Karpas-422 (cell line): ENCODE results near the gene FAM151A. TPM values are rescaled to one million over a fixed set of nuclear protein-coding genes. Genes with fewer than 3 reads are reported as not detected.

ENCODE experiments used
- DNase-seq: peaks from one replicate; pipeline ENCODE4 v3.0.0-alpha.2; 2015
- H2AFZ ChIP-seq: fragments of 200-600 bp; sonication (generic); 2 replicates; pipeline ENCODE4 v1.6.1; 2014; ENCODE audit warnings: antibody characterized with exemption, low read length, mixed read lengths
- H3K27ac ChIP-seq: fragments of 200-600 bp; sonication (generic); 2 replicates; pipeline ENCODE4 v1.5.1; 2014; ENCODE audit warnings: mild to moderate bottlenecking, low read length, moderate library complexity
- H3K27me3 ChIP-seq: fragments of 200-600 bp; sonication (generic); 2 replicates; pipeline ENCODE4 v1.6.1; 2014; ENCODE audit warnings: low read length, mixed read lengths
- H3K36me3 ChIP-seq: fragments of 200-600 bp; sonication (generic); 2 replicates; pipeline ENCODE4 v1.6.1; 2014; ENCODE audit warnings: low read length, mixed read lengths; ENCODE audit not compliant: insufficient read depth
- H3K4me1 ChIP-seq: fragments of 200-600 bp; sonication (generic); 2 replicates; pipeline ENCODE4 v1.6.1; 2014; ENCODE audit warnings: mild to moderate bottlenecking, low read length, mixed read lengths
- H3K4me2 ChIP-seq: fragments of 200-600 bp; sonication (generic); 2 replicates; pipeline ENCODE4 v1.6.1; 2014; ENCODE audit warnings: low read length, low read depth, mild to moderate bottlenecking; ENCODE audit not compliant: poor library complexity, severe bottlenecking
- H3K4me3 ChIP-seq: fragments of 200-600 bp; sonication (generic); 2 replicates; pipeline ENCODE4 v1.5.1; 2014; ENCODE audit warnings: mild to moderate bottlenecking, antibody characterized with exemption, low read length, mixed read lengths
- H3K79me2 ChIP-seq: fragments of 200-600 bp; sonication (generic); 2 replicates; pipeline ENCODE4 v1.6.1; 2014; ENCODE audit warnings: mild to moderate bottlenecking, low read length, mixed read lengths
- H3K9ac ChIP-seq: fragments of 200-600 bp; sonication (generic); 2 replicates; pipeline ENCODE4 v1.6.0; 2014; ENCODE audit warnings: low read length
- H3K9me2 ChIP-seq: fragments of 200-600 bp; sonication (generic), shearing (Covaris generic); replicated peaks from 2 replicates; pipeline ENCODE4 v1.6.0; 2014; ENCODE audit warnings: mild to moderate bottlenecking, low read length, moderate library complexity; ENCODE audit not compliant: insufficient read depth
- H3K9me3 ChIP-seq: fragments of 300-700, 200-600 bp; sonication (generic); 2 replicates; pipeline ENCODE4 v1.6.1; 2014; ENCODE audit warnings: low read length, mixed read lengths
- H4K20me1 ChIP-seq: fragments of 200-600 bp; sonication (generic); 2 replicates; pipeline ENCODE4 v1.6.1; 2014; ENCODE audit warnings: mild to moderate bottlenecking, antibody characterized with exemption, low read length, low read depth; ENCODE audit not compliant: insufficient read depth
- total RNA-seq: library from RNA; depleted of rRNA; stranded (reverse); fragments of >200 nt; shearing (Covaris generic); gene quantifications from 2 replicates; pipeline ENCODE4 v1.2.3, GENCODE V29; 2014; ENCODE audit warnings: low replicate concordance

The FAM151A gene
- total RNA-seq, 1 experiment from 2014 or later = not detected

DNA sequence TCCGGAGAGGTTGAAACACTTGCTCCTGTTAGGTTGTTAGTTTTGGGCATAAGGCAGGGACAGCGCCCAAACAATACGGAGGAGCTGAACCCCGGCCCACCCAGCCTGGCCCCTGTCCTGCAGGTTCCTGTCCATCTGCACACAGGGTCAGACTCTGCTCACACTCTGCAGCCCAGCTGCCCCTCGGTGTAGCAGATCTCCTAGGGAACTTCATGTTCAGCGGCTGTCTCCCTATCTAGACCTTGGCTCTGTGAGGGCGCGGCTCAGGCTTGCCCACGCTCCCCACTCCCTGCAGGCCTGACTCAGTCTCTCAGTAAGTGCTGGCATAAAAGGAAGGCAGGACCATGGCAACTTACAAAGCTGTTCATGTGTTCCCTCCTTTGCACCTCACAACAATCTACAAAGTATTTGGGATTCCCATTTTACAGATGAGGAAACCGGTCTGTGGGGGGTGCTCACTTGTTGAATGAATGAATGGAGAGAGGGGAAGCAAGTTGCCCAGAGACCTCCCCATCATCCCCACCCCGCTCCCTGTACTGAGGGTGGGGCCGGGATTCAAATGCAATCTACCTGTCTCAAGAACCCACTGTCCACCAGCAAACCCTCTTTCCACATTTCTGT lies 49.1 kb downstream of the FAM151A start:
- no peaks in the 10 kb centered on the region for H3K36me3 ChIP-seq
- H3K79me2 ChIP-seq = no peaks in the 10 kb centered on the region
- DNase-seq = peak; percentile 4
- H3K4me1 ChIP-seq = 0 out of 2 replicates have a peak, but pooled peaks cover 2% of the 10 kb centered on the region
- H3K9ac ChIP-seq = no peak overlapping the region
- H3K4me2 ChIP-seq = no peak overlapping the region
- no peaks in the 10 kb centered on the region for H3K9me2 ChIP-seq
- no peak overlapping the region for H3K4me3 ChIP-seq
- no peaks in the 10 kb centered on the region for H4K20me1 ChIP-seq
- no peaks in the 10 kb centered on the region for H3K27me3 ChIP-seq
- no peak overlapping the region for H3K27ac ChIP-seq
- no peak overlapping the region for H2AFZ ChIP-seq
- H3K9me3 ChIP-seq = no peaks in the 10 kb centered on the region

DNA sequence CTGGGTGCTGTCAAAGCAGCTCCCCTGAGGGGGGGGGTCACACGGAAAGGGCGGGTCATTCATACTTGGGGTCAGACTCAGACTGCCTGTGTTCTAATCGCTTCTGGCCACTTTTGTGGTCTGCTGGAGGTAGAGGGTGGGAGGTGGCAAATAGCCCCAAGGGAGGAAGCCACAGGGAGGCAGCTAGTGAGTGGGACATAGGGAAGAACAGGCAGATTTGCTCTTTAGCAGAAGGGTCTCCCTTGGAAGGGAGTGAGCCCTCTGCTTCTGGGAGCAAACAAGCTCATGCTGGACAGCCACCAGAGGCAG lies 50.8 kb downstream of the FAM151A start:
- no peaks in the 10 kb centered on the region for H3K9me2 ChIP-seq
- no peak overlapping the region for H3K27ac ChIP-seq
- no peaks in the 10 kb centered on the region for H4K20me1 ChIP-seq
- no peaks in the 10 kb centered on the region for H3K36me3 ChIP-seq
- no peaks in the 10 kb centered on the region for H3K27me3 ChIP-seq
- no peak overlapping the region for H3K4me3 ChIP-seq
- H3K4me2 ChIP-seq = no peak overlapping the region
- 0 out of 2 replicates have a peak, but pooled peaks cover 2% of the 10 kb centered on the region for H3K4me1 ChIP-seq
- no peak for DNase-seq
- no peak overlapping the region for H3K9ac ChIP-seq
- no peaks in the 10 kb centered on the region for H3K9me3 ChIP-seq
- H3K79me2 ChIP-seq = no peaks in the 10 kb centered on the region
- no peak overlapping the region for H2AFZ ChIP-seq

DNA sequence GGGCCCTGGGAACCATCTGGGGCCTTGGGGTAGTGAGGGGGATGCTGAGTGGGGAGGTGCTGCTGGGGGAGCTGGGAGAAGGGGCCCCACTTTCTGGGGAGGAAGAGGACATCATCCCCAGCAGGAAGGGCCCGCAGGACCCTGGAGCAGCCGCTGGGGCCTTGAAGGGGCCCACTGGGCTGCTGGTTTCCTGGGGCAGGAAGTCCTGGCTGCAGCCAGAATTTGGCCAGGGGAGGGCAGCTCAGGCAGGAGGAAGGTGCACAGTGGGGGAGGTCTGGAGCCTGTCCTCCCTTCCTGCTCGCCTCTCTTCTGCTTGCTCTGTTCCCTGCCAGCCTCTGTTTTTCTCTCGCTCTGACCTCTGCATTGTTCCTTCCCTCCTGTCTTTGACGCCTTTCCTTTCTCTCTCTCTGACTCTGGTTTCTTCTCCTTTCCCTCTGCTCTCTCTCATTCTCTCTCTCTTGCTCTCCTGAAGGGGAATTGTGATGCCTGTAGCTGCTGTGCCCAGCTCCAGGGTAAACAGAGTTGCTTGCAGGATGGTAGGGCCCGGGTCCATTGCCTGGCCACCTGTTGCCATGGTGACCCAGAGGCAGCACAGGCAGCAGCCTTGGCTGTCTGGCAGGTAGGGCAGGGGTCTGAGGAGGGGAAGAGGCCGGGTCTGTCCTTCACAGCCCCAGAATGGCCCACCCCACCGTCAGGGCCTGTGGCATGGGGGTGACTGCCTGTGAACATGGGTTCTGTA lies 51.4 kb downstream of the FAM151A start:
- Histone ChIP-seq H3K79me2 (no peaks in the 10 kb centered on the region), H3K27ac (no peak overlapping the region), H3K4me2 (no peak overlapping the region), H4K20me1 (no peaks in the 10 kb centered on the region), H3K27me3 (no peaks in the 10 kb centered on the region), H3K9ac (no peak overlapping the region), H3K4me1 (0 out of 2 replicates have a peak, but pooled peaks cover 2% of the 10 kb centered on the region), H3K9me3 (no peaks in the 10 kb centered on the region), H3K9me2 (no peaks in the 10 kb centered on the region), H3K36me3 (no peaks in the 10 kb centered on the region), H2AFZ (no peak overlapping the region), H3K4me3 (no peak overlapping the region)
- peak; percentile 4 for DNase-seq

DNA sequence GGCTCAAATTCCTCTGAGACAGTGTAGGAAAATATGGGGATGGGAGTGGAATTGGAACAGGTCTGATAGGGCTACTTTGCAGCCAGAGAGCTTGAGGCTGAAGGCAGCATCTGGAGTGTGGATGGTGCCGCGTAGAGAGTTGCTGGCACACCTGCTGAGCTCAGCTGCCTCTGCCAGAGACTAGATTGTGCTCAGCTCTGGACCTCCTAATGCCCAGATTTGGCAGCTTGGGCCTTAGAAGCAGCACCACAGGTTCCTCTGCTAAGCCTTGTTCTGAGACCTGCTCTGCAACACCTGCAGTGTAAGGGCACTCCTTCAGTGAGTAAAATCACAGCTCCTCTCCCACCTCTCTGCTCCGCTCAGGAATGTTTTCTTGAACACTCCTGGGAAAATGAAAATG lies 52.0 kb downstream of the FAM151A start:
- Histone ChIP-seq H3K79me2 (no peaks in the 10 kb centered on the region), H3K36me3 (no peaks in the 10 kb centered on the region), H4K20me1 (no peaks in the 10 kb centered on the region), H3K4me1 (0 out of 2 replicates have a peak, but pooled peaks cover 2% of the 10 kb centered on the region), H2AFZ (no peak overlapping the region), H3K4me3 (no peak overlapping the region), H3K4me2 (no peak overlapping the region), H3K9me3 (no peaks in the 10 kb centered on the region), H3K27ac (no peak overlapping the region), H3K9me2 (no peaks in the 10 kb centered on the region), H3K27me3 (no peaks in the 10 kb centered on the region), H3K9ac (no peak overlapping the region)
- DNase-seq = peak; percentile 25

DNA sequence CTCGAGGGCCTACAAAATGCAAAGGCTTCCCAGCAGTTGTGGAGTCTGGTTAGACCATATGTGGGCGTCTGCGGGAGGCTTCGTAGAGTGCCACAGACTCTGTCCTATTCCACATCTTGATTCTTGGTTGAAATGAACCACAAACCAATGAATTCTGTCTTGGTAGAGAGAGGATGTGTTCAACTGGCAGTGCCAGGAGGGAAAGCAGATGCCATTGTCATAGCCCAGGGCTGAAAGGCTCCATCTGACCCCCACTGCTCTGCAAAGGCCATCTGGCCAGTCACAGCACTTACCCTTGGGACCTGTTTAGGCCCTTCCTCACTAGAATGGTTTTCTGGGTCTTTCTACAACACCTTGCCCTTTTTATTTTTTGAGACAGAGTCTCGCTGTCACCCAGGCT lies 53.2 kb downstream of the FAM151A start:
- DNase-seq = peak; percentile 36
- Histone ChIP-seq H3K27me3 (no peaks in the 10 kb centered on the region), H3K9me3 (no peaks in the 10 kb centered on the region), H4K20me1 (no peaks in the 10 kb centered on the region), H3K79me2 (no peaks in the 10 kb centered on the region), H3K36me3 (no peaks in the 10 kb centered on the region), H3K4me1 (0 out of 2 replicates have a peak, but pooled peaks cover under 1% of the 10 kb centered on the region), H3K27ac (no peak overlapping the region), H3K9me2 (no peaks in the 10 kb centered on the region), H3K9ac (no peak overlapping the region), H2AFZ (no peak overlapping the region), H3K4me2 (no peak overlapping the region), H3K4me3 (no peak overlapping the region)

DNA sequence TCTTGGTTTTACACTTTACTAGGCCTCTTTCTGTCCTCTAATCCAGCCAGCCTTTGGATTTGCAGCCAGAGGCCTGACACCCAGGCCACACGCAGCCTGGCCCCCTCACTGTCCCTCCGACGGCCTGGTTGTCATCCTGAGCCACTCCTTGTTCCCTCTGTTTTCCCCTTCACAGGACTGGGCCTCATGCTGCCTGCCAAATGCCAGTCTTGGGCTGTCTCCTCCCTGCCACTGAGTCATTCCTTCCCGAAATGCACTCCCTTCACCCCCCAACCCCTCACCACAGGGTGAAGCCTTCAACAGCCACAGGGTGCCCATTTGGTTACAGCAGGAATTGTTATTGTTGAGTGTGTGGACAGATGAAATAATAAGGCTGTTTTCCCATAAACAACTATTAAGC lies 54.0 kb downstream of the FAM151A start:
- H3K4me3 ChIP-seq = no peak overlapping the region
- H3K27ac ChIP-seq = no peak overlapping the region
- H4K20me1 ChIP-seq = no peaks in the 10 kb centered on the region
- no peak overlapping the region for H3K4me2 ChIP-seq
- H2AFZ ChIP-seq = no peak overlapping the region
- peak; percentile 6 for DNase-seq
- no peaks in the 10 kb centered on the region for H3K27me3 ChIP-seq
- H3K9ac ChIP-seq = no peak overlapping the region
- no peaks in the 10 kb centered on the region for H3K4me1 ChIP-seq
- no peaks in the 10 kb centered on the region for H3K9me3 ChIP-seq
- H3K36me3 ChIP-seq = no peaks in the 10 kb centered on the region
- H3K9me2 ChIP-seq = no peaks in the 10 kb centered on the region
- H3K79me2 ChIP-seq = no peaks in the 10 kb centered on the region

DNA sequence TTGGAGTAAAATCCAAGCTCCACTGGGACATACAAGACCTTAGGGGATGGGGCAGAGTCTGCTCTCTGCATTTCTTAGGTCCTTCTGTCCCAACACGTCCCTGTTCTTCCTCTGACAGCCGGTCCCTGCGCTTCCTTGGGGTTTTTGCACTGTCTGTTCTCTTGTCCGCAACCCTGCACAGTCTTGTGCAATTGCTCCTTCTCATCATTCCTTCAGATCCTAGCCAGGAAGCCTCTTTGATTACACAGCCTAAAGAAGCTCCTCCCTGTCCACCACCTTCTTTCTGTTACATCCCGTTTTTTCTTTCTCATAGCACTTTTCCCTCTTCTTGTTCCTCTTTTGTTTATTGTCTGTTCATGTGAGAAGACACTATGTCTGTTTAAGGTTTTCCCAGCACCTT lies 55.4 kb downstream of the FAM151A start:
- Histone ChIP-seq H3K4me3 (no peak overlapping the region), H3K4me1 (no peaks in the 10 kb centered on the region), H3K4me2 (no peak overlapping the region), H3K79me2 (no peaks in the 10 kb centered on the region), H3K36me3 (no peaks in the 10 kb centered on the region), H3K27ac (no peak overlapping the region), H3K9me3 (no peaks in the 10 kb centered on the region), H4K20me1 (no peaks in the 10 kb centered on the region), H3K27me3 (no peaks in the 10 kb centered on the region), H3K9ac (no peak overlapping the region), H2AFZ (no peak overlapping the region), H3K9me2 (no peaks in the 10 kb centered on the region)
- DNase-seq = no peak

DNA sequence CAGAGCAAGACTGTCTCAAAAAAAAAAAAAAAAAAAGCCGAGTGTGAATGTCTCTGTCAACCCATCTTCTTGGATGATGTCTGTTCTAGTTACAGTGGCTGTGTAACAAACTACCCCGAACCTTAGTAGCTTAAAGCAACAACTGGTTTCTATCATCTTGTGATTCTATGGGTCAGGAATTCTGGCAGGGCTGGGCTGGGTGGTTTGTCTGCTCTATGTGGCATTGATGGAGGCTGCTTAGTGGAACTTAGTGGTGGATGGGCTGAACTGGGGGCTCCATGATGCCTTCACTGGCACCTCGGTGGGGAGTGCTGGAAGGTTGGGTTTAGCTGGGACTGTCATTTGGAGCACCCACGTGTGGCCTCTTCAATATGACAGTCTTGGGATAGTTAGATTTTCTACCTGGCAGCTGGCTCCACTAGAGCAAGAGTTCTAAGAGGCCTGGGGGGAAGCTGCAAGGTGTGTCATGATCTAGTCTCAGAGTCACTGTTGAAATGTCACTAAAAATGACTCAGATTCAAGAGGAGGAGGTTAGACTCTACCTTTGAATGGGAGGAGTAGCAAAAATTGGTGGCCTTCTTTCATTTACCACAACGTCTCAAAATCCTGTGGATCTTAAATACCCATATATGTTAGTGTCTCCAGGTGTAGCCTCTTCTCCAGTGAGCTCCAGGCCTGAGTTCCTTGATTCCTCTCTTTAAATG lies 56.7 kb downstream of the FAM151A start:
- Histone ChIP-seq H3K9ac (no peak overlapping the region), H3K4me2 (no peak overlapping the region), H3K4me1 (no peaks in the 10 kb centered on the region), H3K27ac (no peak overlapping the region), H2AFZ (no peak overlapping the region), H3K79me2 (no peaks in the 10 kb centered on the region), H3K27me3 (no peaks in the 10 kb centered on the region), H3K4me3 (no peak overlapping the region), H3K36me3 (no peaks in the 10 kb centered on the region), H4K20me1 (no peaks in the 10 kb centered on the region), H3K9me3 (no peaks in the 10 kb centered on the region), H3K9me2 (no peaks in the 10 kb centered on the region)
- peak; percentile 27 for DNase-seq
